Superior temporal gyrus (tissue), 1 donor: ENCODE results near the gene DIDO1.

ENCODE experiments used
- DNase-seq: peaks from one replicate; pipeline ENCODE4 v3.0.0-alpha.2; 2016; ENCODE audit errors: extremely low spot score

Gene DIDO1

GRCh38 chr20:62895539-62895938 is 30.8 kb downstream of the DIDO1 start:
- DNase-seq: no peak

- no peak for DNase-seq
Observed at GRCh38 chr20:62894261-62894660, 32.0 kb downstream of the DIDO1 start.

DNA sequence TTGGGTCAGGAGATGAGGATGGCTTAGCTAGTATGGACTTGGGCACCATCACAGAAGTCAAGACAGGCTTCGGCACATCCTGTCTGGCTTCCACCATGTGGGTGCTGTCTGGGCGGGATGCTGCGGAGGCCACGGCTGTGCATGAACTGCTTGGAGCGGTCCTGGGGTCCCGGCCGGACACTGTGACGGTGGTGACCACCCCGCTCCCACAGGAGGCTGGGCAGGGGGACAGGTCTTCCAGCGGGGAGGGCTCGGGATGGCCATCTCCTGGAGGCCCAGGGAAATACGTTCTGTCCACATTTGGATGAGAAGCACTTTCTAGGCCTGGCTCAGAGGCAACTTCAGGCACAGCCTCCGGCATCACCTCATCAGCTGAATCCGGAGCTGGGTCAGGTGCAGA is 32.6 kb downstream of the DIDO1 start:
- DNase-seq: no peak

DNA sequence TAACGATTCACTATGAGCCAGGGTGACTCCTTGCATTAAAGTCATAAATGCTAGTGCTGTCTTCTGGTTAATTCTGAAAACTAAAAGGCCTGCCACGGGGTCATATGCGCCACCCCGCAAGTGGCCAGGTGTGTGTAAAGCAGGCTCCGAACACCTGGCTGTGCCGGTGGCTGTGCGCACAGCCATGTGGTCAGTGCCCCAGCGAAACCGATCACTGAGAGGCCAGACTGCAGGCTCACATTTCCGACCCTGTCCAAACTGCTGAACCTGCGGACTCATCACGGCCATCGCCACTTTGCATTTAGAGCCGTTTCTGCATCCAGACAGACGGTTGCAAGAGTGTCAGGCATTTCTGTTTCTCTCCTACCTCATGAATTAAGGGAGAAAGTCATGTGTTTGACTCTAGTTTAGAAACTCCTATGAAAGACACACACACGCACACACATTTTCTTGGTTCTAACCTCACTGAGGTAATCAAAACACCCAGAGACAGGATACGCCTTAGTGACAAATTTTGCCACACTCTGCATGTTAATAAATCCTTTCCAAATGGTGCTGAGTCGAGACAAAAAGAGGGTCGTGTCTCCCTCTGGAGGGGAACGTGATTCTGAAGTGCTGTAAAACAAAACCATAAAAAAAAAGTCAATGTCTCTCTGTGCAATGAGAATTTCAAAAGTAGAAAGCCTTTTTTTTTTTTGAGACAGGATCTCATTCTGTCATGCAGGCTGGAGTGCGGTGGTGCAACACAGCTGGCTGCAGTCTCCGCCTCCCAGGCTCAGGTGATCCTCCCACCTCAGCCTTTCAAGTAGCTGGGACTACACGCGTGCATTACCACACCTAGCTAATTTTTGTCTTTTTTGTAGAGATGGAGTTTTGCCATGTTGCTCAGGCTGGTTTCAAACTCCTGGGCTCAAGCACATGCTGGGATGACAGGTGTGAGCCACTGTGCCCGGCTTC is 33.7 kb downstream of the DIDO1 start:
- DNase-seq: no peak

DNA sequence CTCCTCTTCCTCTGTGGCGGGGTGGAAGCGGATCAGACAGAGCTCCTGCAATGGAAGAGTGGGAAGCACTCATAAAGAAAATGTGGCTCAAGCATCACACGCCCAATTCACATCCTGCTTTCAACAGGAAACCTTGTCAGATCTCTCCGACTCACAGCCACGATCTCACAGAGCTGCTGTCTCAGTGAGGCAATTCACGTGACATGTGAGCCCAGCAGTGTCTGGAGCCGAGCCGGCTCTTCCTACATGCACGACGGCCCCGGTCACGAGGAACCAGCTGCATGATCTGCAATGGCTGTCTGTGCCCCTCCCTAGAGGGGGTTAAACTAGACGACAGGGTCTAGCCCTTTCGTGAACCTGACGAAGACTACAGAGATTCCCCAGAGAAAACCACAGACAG is 35.2 kb downstream of the DIDO1 start:
- no peak for DNase-seq

DNA sequence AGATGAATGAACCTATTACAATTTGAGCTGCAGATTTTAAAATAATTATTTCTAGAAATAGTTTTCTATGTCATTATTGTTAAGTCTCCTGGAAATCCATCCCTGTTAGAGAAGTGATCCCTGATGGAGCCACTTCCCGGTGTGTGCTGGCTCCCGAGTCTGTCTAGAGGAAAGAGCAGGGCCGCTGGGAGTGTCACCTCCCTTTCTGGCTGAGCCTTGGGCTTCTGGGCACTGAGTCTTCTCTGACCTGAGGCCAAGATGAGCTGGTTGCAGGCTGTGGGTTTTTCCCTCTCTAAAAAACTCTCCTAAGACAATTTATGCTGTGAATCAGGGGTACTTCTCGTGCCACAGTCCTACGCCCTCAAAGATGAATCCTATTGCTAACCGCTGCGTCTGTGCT is 35.9 kb downstream of the DIDO1 start:
- no peak for DNase-seq

- DNase-seq: no peak
Observed at GRCh38 chr20:62889871-62890270, 36.4 kb downstream of the DIDO1 start.

DNA sequence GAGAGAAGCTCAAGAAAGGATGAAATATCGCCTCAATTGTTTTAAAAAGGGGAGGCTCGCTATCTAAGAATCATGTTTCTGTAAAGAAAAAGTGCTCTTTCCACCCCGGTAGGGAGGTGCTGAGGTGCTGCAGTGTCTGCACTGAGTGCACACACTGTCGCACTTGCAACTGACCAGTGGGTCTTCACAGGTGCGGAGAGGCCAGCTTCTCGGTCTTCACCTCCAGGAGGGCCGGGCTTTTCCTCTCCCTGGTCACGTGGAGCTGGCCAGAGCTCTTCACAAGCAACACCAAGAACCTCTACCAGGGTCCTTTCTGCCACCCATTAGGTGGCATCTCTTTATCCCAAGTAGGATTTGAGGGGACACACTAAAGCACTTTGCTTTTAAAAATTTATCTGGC is 36.9 kb downstream of the DIDO1 start:
- DNase-seq: no peak

DNA sequence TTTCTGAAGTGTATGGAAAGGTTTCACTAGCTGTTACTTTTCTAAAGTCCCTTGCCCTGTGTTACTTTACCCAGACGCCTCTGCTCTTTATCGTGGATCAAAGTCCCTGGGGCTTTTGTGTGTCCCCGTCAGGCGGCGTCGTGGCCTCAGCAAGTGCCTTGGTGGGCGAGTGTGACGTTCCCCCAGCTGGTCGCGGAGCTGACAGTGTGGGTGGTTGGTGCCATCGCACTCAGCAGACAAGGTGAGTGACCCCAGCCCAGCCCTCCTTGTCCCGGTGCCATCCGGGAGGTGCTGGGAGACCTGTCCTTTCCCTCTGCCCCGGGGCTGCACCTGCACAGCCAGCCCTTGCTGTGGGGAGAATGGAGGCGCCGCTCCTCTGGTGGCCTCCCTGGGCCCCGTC is 37.4 kb downstream of the DIDO1 start:
- no peak for DNase-seq

GRCh38 chr20:62888406-62888805 is 37.9 kb downstream of the DIDO1 start:
- no peak for DNase-seq

GRCh38 chr20:62887860-62888239 is 38.5 kb downstream of the DIDO1 start:
- no peak for DNase-seq

DNA sequence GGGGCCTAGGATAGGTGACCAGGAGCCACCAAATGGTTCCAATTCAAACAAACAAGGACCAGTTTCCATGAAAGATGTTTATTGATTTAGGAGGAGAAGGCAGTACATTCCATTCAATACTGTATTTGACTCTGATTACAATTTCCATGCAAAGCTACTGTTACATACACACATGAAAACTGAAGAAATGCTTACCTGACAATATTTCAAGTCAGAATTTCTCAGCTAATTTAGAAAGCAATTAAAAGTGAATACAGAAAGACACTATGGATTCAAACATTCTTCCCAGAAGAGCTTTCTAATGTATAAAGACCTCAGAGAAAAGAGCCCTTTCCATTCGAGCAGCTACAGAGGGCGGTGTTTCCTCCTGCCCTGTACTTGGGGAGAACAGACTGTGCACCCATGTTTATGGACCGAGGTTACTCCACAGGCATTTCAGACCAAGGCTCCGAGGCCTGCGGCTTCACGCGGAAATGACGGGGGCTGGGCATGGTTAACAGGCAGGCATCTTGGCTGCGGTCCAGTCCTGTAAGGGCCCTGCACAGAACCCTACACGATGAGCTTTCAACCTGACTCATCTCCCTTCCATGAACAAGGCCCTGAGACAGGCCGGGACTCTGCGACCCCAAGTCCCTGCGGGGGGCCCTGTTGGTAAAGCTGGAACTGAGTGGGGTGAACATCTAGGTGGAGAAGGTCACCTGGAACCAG is 39.0 kb downstream of the DIDO1 start:
- no peak for DNase-seq

- no peak for DNase-seq
Observed at GRCh38 chr20:62886709-62887058, 39.6 kb downstream of the DIDO1 start.

- no peak for DNase-seq
Observed at GRCh38 chr20:62885896-62886708, 40.2 kb downstream of the DIDO1 start.

DNA sequence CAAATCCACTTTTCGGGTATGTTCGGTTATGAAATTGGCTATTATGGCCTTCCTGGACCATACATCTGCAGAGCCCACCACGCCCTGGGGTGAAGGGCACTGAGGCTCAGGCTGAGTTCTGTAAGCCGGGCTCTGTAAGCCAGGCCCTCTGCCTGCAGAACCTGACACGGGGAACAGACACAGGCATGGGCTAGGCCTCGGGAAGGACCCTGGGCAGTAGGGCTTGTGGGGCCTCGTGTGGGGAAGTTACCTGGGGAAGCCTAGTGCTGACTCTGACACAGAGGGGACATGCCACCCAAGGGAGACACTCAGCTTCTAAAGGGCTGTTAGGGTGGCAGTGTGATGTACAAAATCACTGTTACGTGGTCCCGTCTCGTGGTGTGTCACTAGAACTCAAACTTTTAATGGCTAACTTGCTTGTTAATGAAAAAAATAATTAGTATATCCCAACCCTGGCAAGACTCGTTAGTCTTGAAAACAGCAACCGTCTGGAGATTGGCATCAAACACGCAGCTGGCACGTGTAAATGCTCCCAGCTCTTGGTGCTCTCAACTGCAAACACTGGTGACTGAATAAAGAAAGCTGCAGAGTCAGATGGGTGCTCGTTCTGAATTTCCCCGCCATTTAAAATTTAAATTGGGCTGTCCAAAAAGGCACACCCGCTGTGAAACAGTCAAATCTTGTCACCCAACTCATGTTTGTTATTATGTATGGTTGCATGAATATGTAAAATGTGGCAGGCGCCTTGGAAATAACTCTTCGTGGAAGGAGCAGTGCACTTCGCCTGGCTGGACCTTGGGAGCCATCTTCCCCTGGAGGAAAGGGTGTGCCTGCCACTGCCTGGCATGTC is 41.0 kb downstream of the DIDO1 start:
- no peak for DNase-seq

GRCh38 chr20:62884556-62884955 is 41.7 kb downstream of the DIDO1 start:
- DNase-seq: no peak

- DNase-seq: no peak
Observed at GRCh38 chr20:62882426-62882825, 43.9 kb downstream of the DIDO1 start.

DNA sequence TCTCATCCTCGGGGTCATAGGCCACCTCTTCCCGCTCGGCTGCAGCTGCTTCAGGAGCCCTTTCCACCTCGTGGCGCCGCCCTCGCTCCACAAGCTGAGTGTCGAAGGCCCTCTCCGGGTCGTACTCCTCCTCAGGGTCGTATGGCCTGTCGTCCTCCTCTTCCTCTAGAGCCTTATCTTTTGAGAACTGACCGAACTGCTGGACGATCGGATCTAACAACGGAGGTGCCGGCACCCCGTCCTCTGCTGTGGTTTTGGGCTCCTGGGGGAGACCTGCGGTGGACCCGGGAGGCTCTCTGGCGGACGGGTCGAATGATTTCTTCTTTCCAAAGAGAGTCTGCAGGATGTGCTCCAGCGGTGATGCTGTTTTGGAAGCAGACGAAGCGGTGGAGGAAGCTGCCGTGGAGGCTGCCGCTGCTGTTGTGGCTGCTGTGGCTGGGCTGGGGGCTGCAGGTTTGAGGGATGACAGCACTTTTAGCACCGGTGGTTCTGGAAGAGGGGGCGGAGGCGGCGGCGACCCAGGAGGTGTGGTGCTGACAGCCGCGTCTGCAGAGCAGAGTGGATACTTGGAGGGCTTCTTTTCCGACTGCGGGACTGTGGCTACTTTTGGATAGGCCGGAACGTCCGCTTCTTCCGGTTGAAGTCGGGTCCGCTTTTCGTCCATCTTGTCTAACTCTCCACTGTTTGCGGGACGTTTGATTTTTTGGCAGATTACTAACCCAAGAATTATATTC is 44.5 kb downstream of the DIDO1 start:
- no peak for DNase-seq

DNA sequence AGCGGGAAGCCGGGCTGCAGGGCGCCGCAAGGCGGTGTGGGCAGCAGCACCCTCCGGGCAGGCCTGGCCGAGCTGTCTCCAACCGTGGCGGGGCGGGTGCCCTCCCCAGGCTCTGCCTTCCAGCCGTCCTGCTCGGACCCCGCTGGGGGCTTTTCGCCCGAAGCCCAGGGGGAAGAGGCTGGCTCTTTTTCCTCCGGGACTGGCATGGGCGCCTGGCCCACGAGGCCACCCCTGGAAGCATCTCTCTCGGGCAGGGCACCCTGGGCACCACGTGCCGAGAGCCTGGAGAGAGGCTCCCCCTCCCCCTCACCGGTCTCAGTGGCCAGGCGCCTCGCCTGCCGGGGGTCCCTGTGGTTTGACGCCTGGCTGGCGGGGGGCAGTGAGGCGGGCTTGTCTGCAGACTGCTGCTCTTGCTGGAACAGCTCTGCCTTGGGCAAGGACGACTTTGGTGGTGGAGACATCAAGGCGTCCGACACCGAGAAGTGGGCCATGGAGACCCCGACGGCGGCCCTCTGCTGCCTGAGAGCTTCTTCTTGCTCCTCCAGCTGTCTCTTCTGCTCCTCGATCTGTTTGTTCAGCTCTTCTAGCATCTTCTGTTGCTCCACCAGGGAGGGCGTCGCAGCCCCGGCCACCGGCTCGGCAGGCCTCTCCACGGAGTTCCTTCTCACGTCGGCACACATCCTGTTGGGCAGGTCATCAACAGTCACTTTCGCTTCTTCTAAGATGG is 45.2 kb downstream of the DIDO1 start:
- DNase-seq: no peak
